Mammary epithelial cell (primary cell): Measurements from ENCODE around the gene HEXA.

Experiments used
- EZH2 ChIP-seq: IDR thresholded peaks from 2 replicates; pipeline ENCODE4 v1.6.1; 2012; ENCODE audit warnings: low read length, inconsistent platforms, borderline replicate concordance
- TF ChIP-seq, protein P1 (sequence below), 2 donors: IDR thresholded peaks in 1 of 2; conservative IDR thresholded peaks in 1 of 2; 2 replicates each; pipeline ENCODE4 v1.5.1; 2011 to 2012; ENCODE audit warnings: inconsistent platforms in 2 of 2, low read length in 2 of 2, mild to moderate bottlenecking in 2 of 2, control low read depth in 1 of 2, low read depth in 1 of 2; ENCODE audit not compliant: insufficient read depth in 1 of 2; ENCODE audit errors: extremely low read depth in 1 of 2

GRCh38 chr15:72406936-72407335, 31.1 kb upstream of the HEXA start:
- TF ChIP-seq, protein P1, sequence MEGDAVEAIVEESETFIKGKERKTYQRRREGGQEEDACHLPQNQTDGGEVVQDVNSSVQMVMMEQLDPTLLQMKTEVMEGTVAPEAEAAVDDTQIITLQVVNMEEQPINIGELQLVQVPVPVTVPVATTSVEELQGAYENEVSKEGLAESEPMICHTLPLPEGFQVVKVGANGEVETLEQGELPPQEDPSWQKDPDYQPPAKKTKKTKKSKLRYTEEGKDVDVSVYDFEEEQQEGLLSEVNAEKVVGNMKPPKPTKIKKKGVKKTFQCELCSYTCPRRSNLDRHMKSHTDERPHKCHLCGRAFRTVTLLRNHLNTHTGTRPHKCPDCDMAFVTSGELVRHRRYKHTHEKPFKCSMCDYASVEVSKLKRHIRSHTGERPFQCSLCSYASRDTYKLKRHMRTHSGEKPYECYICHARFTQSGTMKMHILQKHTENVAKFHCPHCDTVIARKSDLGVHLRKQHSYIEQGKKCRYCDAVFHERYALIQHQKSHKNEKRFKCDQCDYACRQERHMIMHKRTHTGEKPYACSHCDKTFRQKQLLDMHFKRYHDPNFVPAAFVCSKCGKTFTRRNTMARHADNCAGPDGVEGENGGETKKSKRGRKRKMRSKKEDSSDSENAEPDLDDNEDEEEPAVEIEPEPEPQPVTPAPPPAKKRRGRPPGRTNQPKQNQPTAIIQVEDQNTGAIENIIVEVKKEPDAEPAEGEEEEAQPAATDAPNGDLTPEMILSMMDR (conservative IDR thresholded peaks at IDR 0.05 in 1 of 2, IDR thresholded peaks at IDR 0.05 in 1 of 2; ENCODE audit: extremely low read depth in 1 of 2, insufficient read depth in 1 of 2, low read depth in 1 of 2, low read length in 2 of 2), result no peak
- no peak for TF ChIP-seq EZH2
